ENCODE results near the gene FNIP2. TPM values are rescaled to one million over a fixed set of nuclear protein-coding genes. Genes with fewer than 3 reads are reported as not detected.

FNIP2 gene
- total and polyA plus RNA-seq, 9 of the 15 experiments (the other 6 are each of a cell fraction or from before 2014, with no cell fraction given) = 1.7 to 15.5 (median 8.3) TPM

GRCh38 chr4:158825433-158826036, 56.7 kb downstream of the FNIP2 start:
- Histone ChIP-seq H4K20me1 (replicated peaks; ENCODE audit: control insufficient read depth, insufficient read depth, low read length) (no peaks in the 10 kb centered on the region), H3K27me3 (ENCODE audit: control insufficient read depth in 2 of 2, insufficient read depth in 2 of 2, low read length in 2 of 2) (no peaks in the 10 kb centered on the region), H3K27ac (ENCODE audit: extremely low read depth, low read depth, low read length) (no peak overlapping the region), H3K9me1 (ENCODE audit: control insufficient read depth, insufficient read depth, low read length) (no peaks in the 10 kb centered on the region), H3K9ac (ENCODE audit: insufficient read depth in 1 of 2, low read depth in 2 of 2, low read length in 2 of 2) (no peak overlapping the region; a peak in 1 of 4 replicates), H2AFZ (ENCODE audit: low read depth, low read length) (no peak overlapping the region), H3K4me3 (no peak overlapping the region), H3K9me3 (replicated peaks; ENCODE audit: control insufficient read depth, insufficient read depth, low read depth, low read length) (no peaks in the 10 kb centered on the region), H3K36me3 (ENCODE audit: control insufficient read depth, insufficient read depth, low read length) (peaks cover 6% of the 10 kb centered on the region; the same call in 1 of the 3 replicates), H3K4me1 (replicated peaks in 1 of 2; ENCODE audit: control insufficient read depth in 2 of 2, insufficient read depth in 2 of 2, low read length in 2 of 2) (peaks cover 13 to 52% of the 10 kb centered on the region in 2 experiments; a peak in 4 of 5 replicates), H3K79me2 (ENCODE audit: control insufficient read depth, insufficient read depth, low read length) (no peaks in the 10 kb centered on the region; the same call in 2 of the 3 replicates), H3K4me2 (ENCODE audit: insufficient read depth, low read length) (no peak overlapping the region)
- FAIRE-seq (no peak), ATAC-seq (peak; percentile 17; the same call in 1 of the 3 replicates), DNase-seq (ENCODE audit: extremely low read depth in 1 of 4, low spot score in 3 of 4) (no peak)
- in situ Hi-C loops (cut with MboI) = no loop called here
- WGBS (ENCODE audit: insufficient coverage, low coverage, missing lambda C conversion rate) = 48% methylated on average over 4 of the region's 4 CpGs
- ChIA-PET POLR2A (interaction anchor here (0.7 to 1.7 kb wide), 3 partner anchors 25 to 147 kb away, joined by 4 read pairs; no protein-coding TSS in a partner anchor), CTCF (ENCODE audit: low intra/inter-chr PET ratio) (no interaction called here)
- intact Hi-C loops (cut with micrococcal nuclease) = loop anchor here (10.0 kb wide), 1 partner anchor 51 kb away; no protein-coding TSS in a partner anchor
- no TSS peak for BruUV-seq (replicated peaks)
- no peak for TF ChIP-seq ATF7 (IDR thresholded peaks at IDR 0.05)
- no peak for TF ChIP-seq CCAR2 (IDR thresholded peaks at IDR 0.05; ENCODE audit: low read depth, low read length)
- TF ChIP-seq, protein P1, sequence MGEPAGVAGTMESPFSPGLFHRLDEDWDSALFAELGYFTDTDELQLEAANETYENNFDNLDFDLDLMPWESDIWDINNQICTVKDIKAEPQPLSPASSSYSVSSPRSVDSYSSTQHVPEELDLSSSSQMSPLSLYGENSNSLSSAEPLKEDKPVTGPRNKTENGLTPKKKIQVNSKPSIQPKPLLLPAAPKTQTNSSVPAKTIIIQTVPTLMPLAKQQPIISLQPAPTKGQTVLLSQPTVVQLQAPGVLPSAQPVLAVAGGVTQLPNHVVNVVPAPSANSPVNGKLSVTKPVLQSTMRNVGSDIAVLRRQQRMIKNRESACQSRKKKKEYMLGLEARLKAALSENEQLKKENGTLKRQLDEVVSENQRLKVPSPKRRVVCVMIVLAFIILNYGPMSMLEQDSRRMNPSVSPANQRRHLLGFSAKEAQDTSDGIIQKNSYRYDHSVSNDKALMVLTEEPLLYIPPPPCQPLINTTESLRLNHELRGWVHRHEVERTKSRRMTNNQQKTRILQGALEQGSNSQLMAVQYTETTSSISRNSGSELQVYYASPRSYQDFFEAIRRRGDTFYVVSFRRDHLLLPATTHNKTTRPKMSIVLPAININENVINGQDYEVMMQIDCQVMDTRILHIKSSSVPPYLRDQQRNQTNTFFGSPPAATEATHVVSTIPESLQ (CRISPR knock-in tag; IDR thresholded peaks at IDR 0.05) = no peak
- TF ChIP-seq, protein P2, sequence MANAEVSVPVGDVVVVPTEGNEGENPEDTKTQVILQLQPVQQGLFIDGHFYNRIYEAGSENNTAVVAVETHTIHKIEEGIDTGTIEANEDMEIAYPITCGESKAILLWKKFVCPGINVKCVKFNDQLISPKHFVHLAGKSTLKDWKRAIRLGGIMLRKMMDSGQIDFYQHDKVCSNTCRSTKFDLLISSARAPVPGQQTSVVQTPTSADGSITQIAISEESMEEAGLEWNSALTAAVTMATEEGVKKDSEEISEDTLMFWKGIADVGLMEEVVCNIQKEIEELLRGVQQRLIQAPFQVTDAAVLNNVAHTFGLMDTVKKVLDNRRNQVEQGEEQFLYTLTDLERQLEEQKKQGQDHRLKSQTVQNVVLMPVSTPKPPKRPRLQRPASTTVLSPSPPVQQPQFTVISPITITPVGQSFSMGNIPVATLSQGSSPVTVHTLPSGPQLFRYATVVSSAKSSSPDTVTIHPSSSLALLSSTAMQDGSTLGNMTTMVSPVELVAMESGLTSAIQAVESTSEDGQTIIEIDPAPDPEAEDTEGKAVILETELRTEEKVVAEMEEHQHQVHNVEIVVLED (CRISPR knock-in tag; IDR thresholded peaks at IDR 0.05) = no peak
- no peak for TF ChIP-seq STAG1 (CRISPR knock-in tag; IDR thresholded peaks at IDR 0.05; ENCODE audit: borderline replicate concordance)
- no peak for TF ChIP-seq TGIF2 (CRISPR knock-in tag; IDR thresholded peaks at IDR 0.05)
- TF ChIP-seq ELF4 (CRISPR knock-in tag; IDR thresholded peaks at IDR 0.05) = no peak
- TF ChIP-seq ZBED1 (IDR thresholded peaks at IDR 0.05) = no peak
- no peak for TF ChIP-seq MCM2 (IDR thresholded peaks at IDR 0.05; ENCODE audit: low read depth)
- TF ChIP-seq SUPT5H (IDR thresholded peaks at IDR 0.05) = no peak
- no peak for TF ChIP-seq ZNF408 (CRISPR knock-in tag; IDR thresholded peaks at IDR 0.05; ENCODE audit: low read depth)
- no peak for TF ChIP-seq HDAC1 (IDR thresholded peaks at IDR 0.05)
- no peak for TF ChIP-seq TCF7 (IDR thresholded peaks at IDR 0.05; ENCODE audit: borderline replicate concordance)
- TF ChIP-seq, protein P3, sequence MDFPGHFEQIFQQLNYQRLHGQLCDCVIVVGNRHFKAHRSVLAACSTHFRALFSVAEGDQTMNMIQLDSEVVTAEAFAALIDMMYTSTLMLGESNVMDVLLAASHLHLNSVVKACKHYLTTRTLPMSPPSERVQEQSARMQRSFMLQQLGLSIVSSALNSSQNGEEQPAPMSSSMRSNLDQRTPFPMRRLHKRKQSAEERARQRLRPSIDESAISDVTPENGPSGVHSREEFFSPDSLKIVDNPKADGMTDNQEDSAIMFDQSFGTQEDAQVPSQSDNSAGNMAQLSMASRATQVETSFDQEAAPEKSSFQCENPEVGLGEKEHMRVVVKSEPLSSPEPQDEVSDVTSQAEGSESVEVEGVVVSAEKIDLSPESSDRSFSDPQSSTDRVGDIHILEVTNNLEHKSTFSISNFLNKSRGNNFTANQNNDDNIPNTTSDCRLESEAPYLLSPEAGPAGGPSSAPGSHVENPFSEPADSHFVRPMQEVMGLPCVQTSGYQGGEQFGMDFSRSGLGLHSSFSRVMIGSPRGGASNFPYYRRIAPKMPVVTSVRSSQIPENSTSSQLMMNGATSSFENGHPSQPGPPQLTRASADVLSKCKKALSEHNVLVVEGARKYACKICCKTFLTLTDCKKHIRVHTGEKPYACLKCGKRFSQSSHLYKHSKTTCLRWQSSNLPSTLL (IDR thresholded peaks at IDR 0.05) = no peak
- TF ChIP-seq ZNF561 (CRISPR knock-in tag; conservative IDR thresholded peaks at IDR 0.05) = no peak
- no peak for TF ChIP-seq CBX1 (IDR thresholded peaks at IDR 0.05; ENCODE audit: low read depth)

Data from K562 (cell line).